Measurements from ENCODE around the gene THEM4.

- TF ChIP-seq RARB (CRISPR knock-in tag; IDR thresholded peaks at IDR 0.05) = no peak
- TF ChIP-seq PATZ1 (CRISPR knock-in tag; IDR thresholded peaks at IDR 0.05; ENCODE audit: borderline replicate concordance) = no peak
- no peak for TF ChIP-seq ZNF70 (CRISPR knock-in tag; IDR thresholded peaks at IDR 0.05)
- no peak for TF ChIP-seq CREB5 (CRISPR knock-in tag; IDR thresholded peaks at IDR 0.05; ENCODE audit: low read depth)
- TF ChIP-seq ZNF565 (CRISPR knock-in tag; conservative IDR thresholded peaks at IDR 0.05; ENCODE audit: low read depth) = no peak
- no peak for TF ChIP-seq BACH2 (CRISPR knock-in tag; IDR thresholded peaks at IDR 0.05; ENCODE audit: borderline replicate concordance)
- TF ChIP-seq PPARA (CRISPR knock-in tag; IDR thresholded peaks at IDR 0.05; ENCODE audit: borderline replicate concordance) = no peak
- no peak for TF ChIP-seq TSHZ2 (CRISPR knock-in tag; IDR thresholded peaks at IDR 0.05)
Observed at GRCh38 chr1:151909167-151910149, at the start of gene THEM4.
